Activated T-helper 17 cell treated with anti-CD3 and anti-CD28 coated beads, Interleukin-2, amount 50 U/mL, for 72 hours (primary cell): ENCODE results near the gene GIMAP7. TPM values are rescaled to one million over a fixed set of nuclear protein-coding genes. Genes with fewer than 3 reads are reported as not detected.
"Not testable (repeated sequence)": the region's sequence is repeated elsewhere in the genome, so short reads cannot be mapped to it uniquely, and the experiment has no call there.

ENCODE experiments used
- ATAC-seq: fragments of 150-1000 bp; cut with Tn5 transposase; replicated peaks from 2 replicates; pipeline ENCODE4 v1.10.0; 2021; ENCODE audit warnings: mild to moderate bottlenecking, moderate library complexity
- H3K27ac Mint-ChIP-seq: one replicate; pipeline ENCODE4 v1.8.0; 2022; ENCODE audit warnings: mixed read lengths
- H3K27me3 Mint-ChIP-seq: one replicate; pipeline ENCODE4 v1.8.0; 2022; ENCODE audit warnings: mixed read lengths
- H3K36me3 Mint-ChIP-seq: one replicate; pipeline ENCODE4 v1.8.0; 2022; ENCODE audit warnings: low read depth, mild to moderate bottlenecking, mixed read lengths
- H3K4me1 Mint-ChIP-seq: one replicate; pipeline ENCODE4 v1.8.0; 2022; ENCODE audit warnings: mixed read lengths
- H3K4me3 Mint-ChIP-seq: one replicate; pipeline ENCODE4 v1.8.0; 2022; ENCODE audit warnings: mild to moderate bottlenecking, mixed read lengths
- H3K9me3 Mint-ChIP-seq: one replicate; pipeline ENCODE4 v1.8.0; 2022; ENCODE audit warnings: mixed read lengths
- total RNA-seq, 2 donors: library from RNA; stranded (reverse); gene quantifications; one replicate each; pipeline ENCODE4 v1.2.3, GENCODE V29; 2022

GIMAP7 gene
- total RNA-seq: 10 to 100 TPM; 39.7 to 43.1 TPM

GRCh38 chr7:150514748-150515222 lies at the start of gene GIMAP7:
GIMAP7 (plus strand) TSS chr7:150514872; CDS start chr7:150519975, 5,103 bp downstream.
- no peaks in the 10 kb centered on the region for H3K27me3 Mint-ChIP-seq
- H3K4me3 Mint-ChIP-seq: peak within 1 kb of the TSS; percentile 93
- peak; percentile 76 for ATAC-seq
- H3K9me3 Mint-ChIP-seq: no peaks in the 10 kb centered on the region
- peaks cover 18% of the 10 kb centered on the region for H3K4me1 Mint-ChIP-seq
- peaks cover 21% of the 10 kb centered on the region for H3K36me3 Mint-ChIP-seq
- H3K27ac Mint-ChIP-seq: peak within 1 kb of the TSS; percentile 94

GRCh38 chr7:150464962-150465361 lies 49.7 kb upstream of the GIMAP7 start:
- no peak for ATAC-seq
- peaks cover 26% of the 10 kb centered on the region for H3K9me3 Mint-ChIP-seq
- peaks cover 58% of the 10 kb centered on the region for H3K36me3 Mint-ChIP-seq
- H3K4me3 Mint-ChIP-seq: peak overlapping the region; percentile 28
- H3K27me3 Mint-ChIP-seq: no peaks in the 10 kb centered on the region
- H3K4me1 Mint-ChIP-seq: peaks cover 46% of the 10 kb centered on the region
- peak overlapping the region; percentile 46 for H3K27ac Mint-ChIP-seq

GRCh38 chr7:150465414-150465813 lies 49.3 kb upstream of the GIMAP7 start:
- peak overlapping the region; percentile 46 for H3K27ac Mint-ChIP-seq
- peaks cover 62% of the 10 kb centered on the region for H3K36me3 Mint-ChIP-seq
- H3K9me3 Mint-ChIP-seq: peaks cover 22% of the 10 kb centered on the region
- H3K4me1 Mint-ChIP-seq: peaks cover 49% of the 10 kb centered on the region
- H3K4me3 Mint-ChIP-seq: peak overlapping the region; percentile 28
- no peak for ATAC-seq
- H3K27me3 Mint-ChIP-seq: no peaks in the 10 kb centered on the region

- no peak overlapping the region for H3K27ac Mint-ChIP-seq
- H3K36me3 Mint-ChIP-seq: peaks cover 69% of the 10 kb centered on the region
- peaks cover 18% of the 10 kb centered on the region for H3K9me3 Mint-ChIP-seq
- ATAC-seq: no peak
- H3K27me3 Mint-ChIP-seq: no peaks in the 10 kb centered on the region
- no peak overlapping the region for H3K4me3 Mint-ChIP-seq
- peaks cover 47% of the 10 kb centered on the region for H3K4me1 Mint-ChIP-seq
Measured at GRCh38 chr7:150466477-150466876, 48.2 kb upstream of the GIMAP7 start.

- peak overlapping the region; percentile 59 for H3K4me3 Mint-ChIP-seq
- peaks cover 43% of the 10 kb centered on the region for H3K4me1 Mint-ChIP-seq
- H3K27me3 Mint-ChIP-seq: no peaks in the 10 kb centered on the region
- peaks cover 71% of the 10 kb centered on the region for H3K36me3 Mint-ChIP-seq
- peaks cover 4% of the 10 kb centered on the region for H3K9me3 Mint-ChIP-seq
- peak overlapping the region; percentile 85 for H3K27ac Mint-ChIP-seq
- no peak for ATAC-seq
Measured at GRCh38 chr7:150468241-150468640, 46.4 kb upstream of the GIMAP7 start.

GRCh38 chr7:150471886-150472285 lies 42.8 kb upstream of the GIMAP7 start:
- Mint-ChIP-seq H3K4me3 (no peak overlapping the region), H3K9me3 (no peaks in the 10 kb centered on the region), H3K27me3 (no peaks in the 10 kb centered on the region), H3K4me1 (peaks cover 46% of the 10 kb centered on the region), H3K36me3 (peaks cover 91% of the 10 kb centered on the region), H3K27ac (peak overlapping the region; percentile 60)
- ATAC-seq: no peak

GRCh38 chr7:150473902-150474301 lies 40.8 kb upstream of the GIMAP7 start:
- no peaks in the 10 kb centered on the region for H3K27me3 Mint-ChIP-seq
- H3K4me3 Mint-ChIP-seq: peak overlapping the region; percentile 30
- peaks cover 43% of the 10 kb centered on the region for H3K4me1 Mint-ChIP-seq
- no peak for ATAC-seq
- H3K27ac Mint-ChIP-seq: no peak overlapping the region
- H3K36me3 Mint-ChIP-seq: peaks cover 89% of the 10 kb centered on the region
- no peaks in the 10 kb centered on the region for H3K9me3 Mint-ChIP-seq

- no peaks in the 10 kb centered on the region for H3K9me3 Mint-ChIP-seq
- H3K27me3 Mint-ChIP-seq: no peaks in the 10 kb centered on the region
- peak overlapping the region; percentile 86 for H3K27ac Mint-ChIP-seq
- ATAC-seq: peak; percentile 68
- H3K4me3 Mint-ChIP-seq: peak overlapping the region; percentile 85
- H3K4me1 Mint-ChIP-seq: peaks cover 46% of the 10 kb centered on the region
- H3K36me3 Mint-ChIP-seq: peaks cover 65% of the 10 kb centered on the region
Measured at GRCh38 chr7:150476285-150476684, 38.4 kb upstream of the GIMAP7 start.

GRCh38 chr7:150476819-150477631 lies 37.6 kb upstream of the GIMAP7 start:
- ATAC-seq: no peak
- peak overlapping the region; percentile 86 for H3K27ac Mint-ChIP-seq
- peaks cover 59% of the 10 kb centered on the region for H3K36me3 Mint-ChIP-seq
- H3K9me3 Mint-ChIP-seq: no peaks in the 10 kb centered on the region
- H3K4me3 Mint-ChIP-seq: peak overlapping the region; percentile 85
- H3K27me3 Mint-ChIP-seq: no peaks in the 10 kb centered on the region
- H3K4me1 Mint-ChIP-seq: peaks cover 51% of the 10 kb centered on the region

- peak; percentile 67 for ATAC-seq
- Mint-ChIP-seq H3K27ac (peak overlapping the region; percentile 86), H3K4me3 (peak overlapping the region; percentile 85), H3K36me3 (peaks cover 44% of the 10 kb centered on the region), H3K27me3 (no peaks in the 10 kb centered on the region), H3K9me3 (no peaks in the 10 kb centered on the region), H3K4me1 (peaks cover 68% of the 10 kb centered on the region)
Measured at GRCh38 chr7:150479023-150479716, 35.5 kb upstream of the GIMAP7 start.

- Mint-ChIP-seq H3K4me3 (peak overlapping the region; percentile 85), H3K9me3 (no peaks in the 10 kb centered on the region), H3K27me3 (no peaks in the 10 kb centered on the region), H3K27ac (peak overlapping the region; percentile 95), H3K36me3 (peaks cover 23% of the 10 kb centered on the region), H3K4me1 (peaks cover 73% of the 10 kb centered on the region)
- peak; percentile 65 for ATAC-seq
Measured at GRCh38 chr7:150481186-150481920, 33.3 kb upstream of the GIMAP7 start.

- no peaks in the 10 kb centered on the region for H3K9me3 Mint-ChIP-seq
- H3K27me3 Mint-ChIP-seq: no peaks in the 10 kb centered on the region
- peaks cover 18% of the 10 kb centered on the region for H3K36me3 Mint-ChIP-seq
- peak overlapping the region; percentile 85 for H3K4me3 Mint-ChIP-seq
- ATAC-seq: peak; percentile 9
- H3K4me1 Mint-ChIP-seq: peaks cover 68% of the 10 kb centered on the region
- peak overlapping the region; percentile 95 for H3K27ac Mint-ChIP-seq
Measured at GRCh38 chr7:150481922-150482321, 32.8 kb upstream of the GIMAP7 start.

GRCh38 chr7:150483514-150483913 lies 31.2 kb upstream of the GIMAP7 start:
- Mint-ChIP-seq H3K4me1 (peaks cover 59% of the 10 kb centered on the region), H3K4me3 (peak overlapping the region; percentile 85), H3K27ac (peak overlapping the region; percentile 95)
- H3K36me3 Mint-ChIP-seq, H3K27me3 Mint-ChIP-seq, ATAC-seq, H3K9me3 Mint-ChIP-seq: not testable (repeated sequence)

- not testable (repeated sequence) for H3K27me3 Mint-ChIP-seq, H3K9me3 Mint-ChIP-seq, H3K36me3 Mint-ChIP-seq
- ATAC-seq: peak; percentile 30
- H3K4me3 Mint-ChIP-seq: peak overlapping the region; percentile 85
- peaks cover 53% of the 10 kb centered on the region for H3K4me1 Mint-ChIP-seq
- H3K27ac Mint-ChIP-seq: peak overlapping the region; percentile 95
Measured at GRCh38 chr7:150484071-150484470, 30.6 kb upstream of the GIMAP7 start.
